HepG2 (cell line): ENCODE data around the gene GRAMD2A. TPM values are rescaled to one million over a fixed set of nuclear protein-coding genes. Genes with fewer than 3 reads are reported as not detected.

ENCODE experiments used
- HNRNPL ChIP-seq: fragments of 200-400 bp; formaldehyde crosslinking; IDR thresholded peaks from 2 replicates; pipeline ENCODE4 v1.6.1; 2017; ENCODE audit warnings: mild to moderate bottlenecking, low read depth, low read length
- JUN ChIP-seq: sonication (generic); formaldehyde crosslinking; IDR thresholded peaks from 2 replicates; pipeline ENCODE4 v1.4.0; 2020; ENCODE audit warnings: mild to moderate bottlenecking, missing genetic modification reagents
- MAZ ChIP-seq, 2 experiments: sonication (generic) in 1 of 2; formaldehyde crosslinking in 1 of 2; IDR thresholded peaks; 2 replicates each; pipeline versions ENCODE4 v1.5.0 to v1.6.1; 2012 to 2020; ENCODE audit warnings: low read depth in 2 of 2, mild to moderate bottlenecking in 2 of 2, borderline replicate concordance in 1 of 2, improper control_type of control experiment in 1 of 2, low read length in 1 of 2, missing genetic modification reagents in 1 of 2, moderate library complexity in 1 of 2
- NKX3-1 ChIP-seq: sonication (generic); formaldehyde crosslinking; IDR thresholded peaks from 2 replicates; pipeline ENCODE4 v1.5.0; 2020; ENCODE audit warnings: missing genetic modification reagents
- TEAD3 ChIP-seq: optimal IDR thresholded peaks from 2 replicates; pipeline ENCODE3; 2016; ENCODE audit warnings: borderline replicate concordance
- ZNF75D ChIP-seq: sonication (generic); formaldehyde crosslinking; IDR thresholded peaks from 2 replicates; pipeline ENCODE4 v1.8.1; 2023; ENCODE audit warnings: missing genetic modification reagents, mild to moderate bottlenecking, borderline replicate concordance
- ZNF761 ChIP-seq: sonication (generic); formaldehyde crosslinking; conservative IDR thresholded peaks from 2 replicates; pipeline ENCODE4 v1.4.0; 2020; ENCODE audit warnings: mild to moderate bottlenecking, missing genetic modification reagents
- ZNF781 ChIP-seq: sonication (generic); formaldehyde crosslinking; IDR thresholded peaks from 2 replicates; pipeline ENCODE4 v1.5.1; 2020; ENCODE audit warnings: borderline replicate concordance, mild to moderate bottlenecking, missing genetic modification reagents; ENCODE audit errors: not compliant biosample characterization
- polyA plus RNA-seq, 8 experiments: library from polyadenylated mRNA; depleted of rRNA in 3 of 8; stranded (reverse) in 7 of 8; unstranded in 1 of 8; fragments of >200 nt; fragmentation: Illumina TruSeq in 4 of 8; extraction: Trizol in 4 of 8; gene quantifications; 2 replicates each; pipeline versions ENCODE4 v1.2.1 to v1.2.3, GENCODE V29; 2011 to 2016; ENCODE audit warnings: low read depth in 4 of 8, missing spikeins in 1 of 8, mixed read lengths in 1 of 8; ENCODE audit not compliant: insufficient read depth in 1 of 8
- total RNA-seq, 5 experiments: library from RNA; depleted of rRNA; stranded (reverse); fragments of >200 nt; fragmentation: Illumina TruSeq; extraction: Trizol; gene quantifications; 2 replicates each; pipeline ENCODE4 v1.2.3, GENCODE V29; 2016; ENCODE audit warnings: low read depth in 1 of 5
- TF ChIP-seq, protein P1 (sequence below): sonication (generic); formaldehyde crosslinking; IDR thresholded peaks from 2 replicates; pipeline ENCODE4 v1.5.1; 2020; ENCODE audit warnings: mild to moderate bottlenecking, missing genetic modification reagents, moderate library complexity
- TF ChIP-seq, protein P2 (sequence below): sonication (generic); formaldehyde crosslinking; IDR thresholded peaks from 2 replicates; pipeline ENCODE4 v1.5.1; 2020; ENCODE audit warnings: missing genetic modification reagents, mild to moderate bottlenecking, borderline replicate concordance

The GRAMD2A gene
- total and polyA plus RNA-seq, 2 of the 13 experiments (the other 11 are each of a cell fraction or from before 2014, with no cell fraction given): 0.04 TPM; not detected in 1

DNA sequence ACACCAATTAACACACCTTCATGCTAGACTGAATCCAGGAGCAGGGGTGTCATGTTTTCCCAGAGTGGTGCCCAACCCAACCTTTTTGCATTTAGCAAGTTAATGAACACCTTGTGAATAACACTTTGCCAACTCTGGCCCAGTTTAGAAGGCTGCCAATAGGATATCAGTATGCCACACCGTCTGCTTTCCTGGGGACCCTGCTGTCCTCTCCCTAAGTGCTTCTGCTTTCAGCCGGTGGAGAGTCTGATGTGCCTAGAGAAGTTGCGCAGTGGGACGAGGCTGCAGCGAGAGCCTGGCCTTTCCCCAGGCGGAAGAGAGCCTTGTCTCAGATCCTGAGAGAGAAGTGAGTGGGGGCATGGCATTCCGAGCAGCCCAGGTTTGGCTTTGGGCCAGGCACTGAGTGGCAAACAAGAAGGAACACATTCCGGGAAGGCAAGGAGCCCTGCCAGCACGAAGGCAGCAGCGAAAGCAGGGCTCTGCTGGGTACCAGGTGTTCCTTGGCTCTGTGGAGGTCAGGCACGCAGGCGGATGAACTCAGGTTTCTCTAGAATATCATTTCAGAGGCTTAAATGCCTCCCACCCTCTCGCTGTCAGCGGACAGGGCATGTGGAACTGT is 42.5 kb downstream of the GRAMD2A start (continued):
- TF ChIP-seq, protein P1, sequence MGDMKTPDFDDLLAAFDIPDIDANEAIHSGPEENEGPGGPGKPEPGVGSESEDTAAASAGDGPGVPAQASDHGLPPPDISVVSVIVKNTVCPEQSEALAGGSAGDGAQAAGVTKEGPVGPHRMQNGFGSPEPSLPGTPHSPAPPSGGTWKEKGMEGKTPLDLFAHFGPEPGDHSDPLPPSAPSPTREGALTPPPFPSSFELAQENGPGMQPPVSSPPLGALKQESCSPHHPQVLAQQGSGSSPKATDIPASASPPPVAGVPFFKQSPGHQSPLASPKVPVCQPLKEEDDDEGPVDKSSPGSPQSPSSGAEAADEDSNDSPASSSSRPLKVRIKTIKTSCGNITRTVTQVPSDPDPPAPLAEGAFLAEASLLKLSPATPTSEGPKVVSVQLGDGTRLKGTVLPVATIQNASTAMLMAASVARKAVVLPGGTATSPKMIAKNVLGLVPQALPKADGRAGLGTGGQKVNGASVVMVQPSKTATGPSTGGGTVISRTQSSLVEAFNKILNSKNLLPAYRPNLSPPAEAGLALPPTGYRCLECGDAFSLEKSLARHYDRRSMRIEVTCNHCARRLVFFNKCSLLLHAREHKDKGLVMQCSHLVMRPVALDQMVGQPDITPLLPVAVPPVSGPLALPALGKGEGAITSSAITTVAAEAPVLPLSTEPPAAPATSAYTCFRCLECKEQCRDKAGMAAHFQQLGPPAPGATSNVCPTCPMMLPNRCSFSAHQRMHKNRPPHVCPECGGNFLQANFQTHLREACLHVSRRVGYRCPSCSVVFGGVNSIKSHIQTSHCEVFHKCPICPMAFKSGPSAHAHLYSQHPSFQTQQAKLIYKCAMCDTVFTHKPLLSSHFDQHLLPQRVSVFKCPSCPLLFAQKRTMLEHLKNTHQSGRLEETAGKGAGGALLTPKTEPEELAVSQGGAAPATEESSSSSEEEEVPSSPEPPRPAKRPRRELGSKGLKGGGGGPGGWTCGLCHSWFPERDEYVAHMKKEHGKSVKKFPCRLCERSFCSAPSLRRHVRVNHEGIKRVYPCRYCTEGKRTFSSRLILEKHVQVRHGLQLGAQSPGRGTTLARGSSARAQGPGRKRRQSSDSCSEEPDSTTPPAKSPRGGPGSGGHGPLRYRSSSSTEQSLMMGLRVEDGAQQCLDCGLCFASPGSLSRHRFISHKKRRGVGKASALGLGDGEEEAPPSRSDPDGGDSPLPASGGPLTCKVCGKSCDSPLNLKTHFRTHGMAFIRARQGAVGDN (CRISPR knock-in tag): peak; percentile 23; the same call in 1 of the 2 replicates
- TF ChIP-seq, protein P2, sequence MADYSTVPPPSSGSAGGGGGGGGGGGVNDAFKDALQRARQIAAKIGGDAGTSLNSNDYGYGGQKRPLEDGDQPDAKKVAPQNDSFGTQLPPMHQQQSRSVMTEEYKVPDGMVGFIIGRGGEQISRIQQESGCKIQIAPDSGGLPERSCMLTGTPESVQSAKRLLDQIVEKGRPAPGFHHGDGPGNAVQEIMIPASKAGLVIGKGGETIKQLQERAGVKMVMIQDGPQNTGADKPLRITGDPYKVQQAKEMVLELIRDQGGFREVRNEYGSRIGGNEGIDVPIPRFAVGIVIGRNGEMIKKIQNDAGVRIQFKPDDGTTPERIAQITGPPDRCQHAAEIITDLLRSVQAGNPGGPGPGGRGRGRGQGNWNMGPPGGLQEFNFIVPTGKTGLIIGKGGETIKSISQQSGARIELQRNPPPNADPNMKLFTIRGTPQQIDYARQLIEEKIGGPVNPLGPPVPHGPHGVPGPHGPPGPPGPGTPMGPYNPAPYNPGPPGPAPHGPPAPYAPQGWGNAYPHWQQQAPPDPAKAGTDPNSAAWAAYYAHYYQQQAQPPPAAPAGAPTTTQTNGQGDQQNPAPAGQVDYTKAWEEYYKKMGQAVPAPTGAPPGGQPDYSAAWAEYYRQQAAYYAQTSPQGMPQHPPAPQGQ (CRISPR knock-in tag): no peak
- TF ChIP-seq NKX3-1 (CRISPR knock-in tag) (no peak), JUN (CRISPR knock-in tag) (no peak), MAZ (IDR thresholded peaks at IDR 0.05; ENCODE audit: borderline replicate concordance, low read depth, low read length) (no peak), MAZ (CRISPR knock-in tag; IDR thresholded peaks at IDR 0.05; ENCODE audit: low read depth) (0 out of 2 replicates have a peak, but pooled peaks have one; percentile 8), HNRNPL (0 out of 2 replicates have a peak, but pooled peaks have one; percentile 41), TEAD3 (peak; percentile 16), ZNF761 (no peak), ZNF75D (CRISPR knock-in tag) (no peak), ZNF781 (CRISPR knock-in tag) (peak; percentile 10)
